CD4-positive, alpha-beta T cell treated with Interleukin-2 at 100 ng/mL for 4 hours (primary cell): ENCODE measurements around the gene MRM1.

ENCODE experiments used
- DNase-seq: peaks from one replicate; pipeline ENCODE4 v3.0.0-alpha.2; 2020; ENCODE audit warnings: low spot score

Gene MRM1

DNA sequence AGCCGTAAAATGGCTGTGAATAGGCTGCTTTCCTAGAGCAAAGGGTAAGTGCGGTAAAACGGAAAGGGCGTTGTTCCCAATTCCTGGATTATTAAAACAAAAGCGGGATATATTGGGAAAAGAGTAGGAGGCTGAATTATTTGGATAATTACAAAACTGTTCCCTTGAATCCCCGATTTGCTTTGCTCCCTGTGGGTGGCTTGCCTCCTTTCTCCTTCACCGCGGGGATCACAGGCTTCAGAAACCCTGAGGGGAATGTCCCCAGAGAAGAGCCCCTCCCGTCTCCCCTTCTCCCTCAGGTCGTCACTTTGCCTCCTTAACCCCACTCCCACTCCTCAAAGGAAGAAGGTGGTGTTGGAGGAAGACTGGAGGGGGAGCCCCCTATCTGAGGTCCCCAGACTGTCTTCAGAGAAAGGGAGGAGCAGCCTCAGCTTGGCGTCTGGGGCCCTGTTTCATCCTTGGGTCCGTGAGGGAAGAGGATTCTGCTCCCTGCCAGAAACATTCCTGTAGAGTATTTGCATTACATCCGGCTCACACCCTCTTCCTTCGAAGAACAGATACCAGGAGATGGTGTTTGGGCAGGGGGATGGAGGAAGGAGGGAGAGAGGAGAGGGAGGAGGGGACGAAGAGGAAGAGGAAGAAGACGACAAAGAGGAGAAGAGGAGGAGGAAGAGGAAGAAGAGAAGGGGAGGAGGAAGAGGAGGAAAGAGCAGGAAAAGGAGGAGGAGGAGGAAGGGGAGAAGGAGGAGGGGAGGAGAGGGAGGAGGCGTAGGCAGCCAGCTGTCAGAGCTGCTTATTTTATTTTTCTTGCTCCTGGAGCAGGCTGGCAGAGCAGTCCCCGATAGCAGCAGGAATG lies 31.8 kb downstream of the MRM1 start:
- no peak for DNase-seq

GRCh38 chr17:36640346-36640745 lies 39.0 kb downstream of the MRM1 start:
- no peak for DNase-seq

DNA sequence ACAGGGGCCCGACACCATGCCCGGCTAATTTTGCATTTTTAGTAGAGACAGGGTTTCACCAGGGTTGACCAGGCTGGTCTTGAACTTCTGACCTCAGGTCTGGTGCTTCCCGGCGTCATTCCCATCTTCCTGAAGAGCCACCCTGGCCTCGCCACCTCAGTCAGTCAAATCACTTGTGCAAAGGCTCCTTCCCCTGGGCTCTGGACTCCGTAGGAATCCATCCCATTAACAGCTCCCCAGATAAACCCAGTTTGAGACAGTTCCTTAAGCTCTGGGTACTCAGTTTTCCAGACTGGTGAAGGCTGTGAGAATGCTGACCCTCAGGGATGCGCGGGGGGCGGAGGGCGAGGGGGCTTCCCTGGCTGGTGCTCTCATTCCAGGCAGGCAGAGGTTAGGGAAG lies 39.5 kb downstream of the MRM1 start:
- DNase-seq: no peak

DNA sequence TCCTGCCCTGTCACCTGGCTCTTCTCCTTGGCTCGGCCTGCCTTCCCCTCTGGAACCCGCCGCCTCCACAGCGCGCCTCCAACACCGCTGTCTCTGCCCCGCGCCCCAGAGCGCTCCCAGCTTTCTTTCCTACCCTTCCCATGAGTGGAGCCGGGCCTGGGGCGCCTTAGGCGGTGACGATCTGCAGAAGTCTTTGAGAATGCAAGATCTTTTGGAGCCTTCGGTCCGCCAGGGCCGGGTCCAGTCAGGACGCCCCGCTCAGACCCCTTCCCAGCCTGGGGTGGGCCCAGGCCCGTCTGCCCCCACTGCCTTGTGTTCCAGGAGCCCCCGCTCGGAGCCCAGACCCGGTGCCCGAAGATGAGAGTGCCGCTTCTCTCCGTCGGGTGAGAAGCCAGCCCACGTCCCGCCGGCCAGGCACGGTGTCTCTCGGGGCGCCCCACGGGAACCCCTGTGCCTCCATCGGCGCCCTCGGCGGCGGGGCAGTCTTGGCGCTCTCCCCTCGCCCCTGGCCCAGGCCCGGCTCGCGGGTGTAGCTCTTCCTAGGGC lies 40.0 kb downstream of the MRM1 start:
- DNase-seq: no peak

- no peak for DNase-seq
Observed at GRCh38 chr17:36641877-36642845, 40.8 kb downstream of the MRM1 start.

- DNase-seq: no peak
Observed at GRCh38 chr17:36643086-36643685, 41.8 kb downstream of the MRM1 start.

DNA sequence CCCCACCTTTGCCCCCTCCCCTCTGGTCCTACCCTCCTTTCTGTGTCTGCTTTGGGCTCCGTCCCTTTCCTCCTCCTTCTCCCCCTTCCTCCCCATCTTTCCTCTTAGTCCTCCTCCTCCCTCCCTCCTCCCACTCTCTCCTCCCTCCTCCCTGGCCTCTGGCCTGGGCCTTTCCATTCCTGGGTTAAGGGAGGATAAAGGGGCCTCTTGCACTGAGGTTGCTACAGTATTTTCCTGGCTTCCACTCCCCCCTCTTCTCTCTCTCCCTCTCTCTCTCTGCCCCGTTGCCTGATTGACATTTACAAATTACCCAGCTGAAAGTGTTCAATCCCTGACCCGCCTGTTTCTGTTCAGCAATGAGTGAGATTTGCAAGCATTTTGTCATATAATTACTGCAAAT lies 44.0 kb downstream of the MRM1 start:
- DNase-seq: no peak

- DNase-seq: no peak
Observed at GRCh38 chr17:36647636-36648035, 46.3 kb downstream of the MRM1 start.

DNA sequence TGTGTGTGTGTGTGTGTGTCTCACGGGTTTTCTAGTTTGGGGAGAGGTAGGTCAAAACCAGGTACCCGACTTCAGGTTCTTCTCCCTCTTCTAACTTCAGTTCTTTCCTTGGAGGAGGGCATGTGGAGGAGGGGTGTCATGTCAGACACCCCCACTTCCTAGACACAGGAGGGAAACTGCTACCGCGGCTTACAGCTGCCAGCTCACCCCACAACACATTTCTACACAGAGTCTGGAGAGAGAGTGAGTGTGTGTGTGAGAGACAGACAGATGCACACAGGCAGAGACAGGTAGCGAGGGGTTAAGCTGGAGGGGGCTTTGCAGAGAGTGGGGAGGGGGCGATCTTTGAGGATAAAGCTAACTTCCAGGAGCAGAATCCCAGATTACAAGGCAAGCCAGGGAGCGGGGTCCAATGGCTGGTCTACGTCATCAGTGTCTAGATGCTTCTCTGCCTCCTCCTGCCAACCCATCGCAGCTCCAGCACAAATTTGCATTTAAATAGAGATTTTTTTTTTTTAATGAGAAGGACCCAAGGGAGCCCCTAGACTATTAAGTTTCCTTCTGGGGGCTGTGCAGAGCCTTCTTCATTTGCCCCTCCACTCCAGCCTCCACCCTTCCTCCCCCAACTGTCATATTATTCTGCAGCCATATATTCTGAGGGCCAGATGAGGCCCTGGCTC lies 48.9 kb downstream of the MRM1 start:
- no peak for DNase-seq

- no peak for DNase-seq
Observed at GRCh38 chr17:36653374-36653773, 52.0 kb downstream of the MRM1 start.

- DNase-seq: no peak
Observed at GRCh38 chr17:36653856-36654255, 52.5 kb downstream of the MRM1 start.

DNA sequence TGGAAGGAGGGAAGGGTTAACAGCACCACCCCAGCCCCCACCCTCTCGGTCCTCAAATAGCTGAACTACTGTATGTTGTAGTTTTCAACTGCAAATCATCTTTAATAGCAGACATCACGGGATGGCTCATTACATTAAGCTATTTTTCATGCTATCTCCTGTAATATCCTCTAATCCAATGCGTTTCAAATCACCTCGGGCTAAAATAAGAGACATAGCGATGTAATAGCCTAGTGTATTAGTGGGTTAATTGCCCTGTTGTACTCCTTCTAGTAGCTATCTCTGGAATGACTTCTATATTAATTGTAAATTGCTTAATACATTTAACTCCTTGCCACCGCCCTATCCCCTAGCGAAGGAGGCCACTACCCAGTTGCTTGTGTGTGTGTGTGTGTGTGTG lies 54.3 kb downstream of the MRM1 start:
- DNase-seq: no peak

DNA sequence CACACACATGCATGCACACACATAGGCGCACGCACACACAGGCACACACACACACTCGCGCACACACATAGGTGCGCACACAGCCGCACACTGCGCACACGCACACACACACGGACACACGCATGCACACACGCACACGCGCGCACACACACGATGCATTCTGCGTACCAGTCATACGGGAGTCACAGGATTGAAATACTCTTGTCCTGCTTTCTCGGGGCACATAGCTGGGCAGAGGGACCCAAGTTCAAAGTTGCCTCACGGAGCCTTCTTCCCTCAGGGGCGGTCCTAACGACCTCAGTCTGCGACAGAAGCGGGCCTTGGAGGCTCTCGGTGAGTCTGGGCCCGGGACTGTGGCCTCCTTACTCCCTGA lies 56.0 kb downstream of the MRM1 start:
- DNase-seq: no peak

DNA sequence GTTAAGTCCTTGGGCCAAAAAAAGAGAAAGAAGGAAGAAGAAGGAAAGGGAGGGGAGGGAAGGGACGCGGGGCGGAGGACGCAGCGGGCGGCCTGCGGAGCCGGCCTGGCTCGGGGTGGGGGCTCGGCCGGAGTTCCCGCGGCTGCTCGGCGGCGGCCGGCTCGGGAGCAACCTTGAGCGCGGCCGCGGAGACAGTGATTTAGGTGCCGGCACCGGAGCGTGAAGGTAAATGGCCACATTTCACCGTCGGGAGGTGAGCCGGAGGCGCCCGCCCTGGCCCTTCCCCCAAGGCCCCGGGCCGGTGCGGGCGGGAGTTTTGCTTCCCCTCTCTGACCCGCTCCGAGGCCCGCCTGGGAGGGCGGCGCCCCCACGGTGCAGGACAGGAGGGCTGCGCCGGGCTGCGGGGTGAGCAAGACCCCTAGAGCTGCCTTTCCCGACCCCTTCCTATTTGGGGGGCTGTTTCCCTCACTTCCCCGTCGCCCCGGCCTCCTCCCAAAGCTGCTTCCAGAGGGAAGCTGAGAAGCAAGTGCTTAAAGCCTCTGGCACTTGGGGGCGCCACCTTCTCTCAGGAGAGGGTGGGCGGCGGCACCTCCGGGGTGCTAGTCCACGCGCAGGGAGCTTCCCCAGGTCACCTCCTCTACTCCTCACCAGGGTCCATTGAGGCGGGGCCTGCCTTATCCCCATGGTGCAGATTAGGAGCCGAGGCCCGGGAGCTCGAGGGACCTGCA lies 56.5 kb downstream of the MRM1 start:
- no peak for DNase-seq
